A673 (cell line): Measurements from ENCODE around the gene RFTN1.

Experiments used
- CTCF ChIP-seq: fragments of 300-800, 200-600 bp; sonication (generic); conservative IDR thresholded peaks from 2 replicates; pipeline ENCODE4 v1.5.1; 2017; ENCODE audit warnings: low read depth, mild to moderate bottlenecking, antibody characterized with exemption, low read length, moderate library complexity, mixed read lengths
- EZH2 ChIP-seq: fragments of 200-600 bp; sonication (generic); IDR thresholded peaks from 2 replicates; pipeline ENCODE4 v1.6.1; 2017; ENCODE audit warnings: borderline replicate concordance, low read depth, mild to moderate bottlenecking, mixed read lengths, antibody characterized with exemption, low read length; ENCODE audit not compliant: poor library complexity, severe bottlenecking

GRCh38 chr3:16294844-16295243 lies 218.7 kb downstream of the RFTN1 start:
- TF ChIP-seq CTCF (no peak), EZH2 (no peak)
